Measurements from ENCODE around the gene DCST2. TPM values are rescaled to one million over a fixed set of nuclear protein-coding genes. Genes with fewer than 3 reads are reported as not detected.

Gene DCST2
- total and polyA plus RNA-seq, 7 donors: 0.04 to 0.56 (median 0.19) TPM; not detected in 2

DNA sequence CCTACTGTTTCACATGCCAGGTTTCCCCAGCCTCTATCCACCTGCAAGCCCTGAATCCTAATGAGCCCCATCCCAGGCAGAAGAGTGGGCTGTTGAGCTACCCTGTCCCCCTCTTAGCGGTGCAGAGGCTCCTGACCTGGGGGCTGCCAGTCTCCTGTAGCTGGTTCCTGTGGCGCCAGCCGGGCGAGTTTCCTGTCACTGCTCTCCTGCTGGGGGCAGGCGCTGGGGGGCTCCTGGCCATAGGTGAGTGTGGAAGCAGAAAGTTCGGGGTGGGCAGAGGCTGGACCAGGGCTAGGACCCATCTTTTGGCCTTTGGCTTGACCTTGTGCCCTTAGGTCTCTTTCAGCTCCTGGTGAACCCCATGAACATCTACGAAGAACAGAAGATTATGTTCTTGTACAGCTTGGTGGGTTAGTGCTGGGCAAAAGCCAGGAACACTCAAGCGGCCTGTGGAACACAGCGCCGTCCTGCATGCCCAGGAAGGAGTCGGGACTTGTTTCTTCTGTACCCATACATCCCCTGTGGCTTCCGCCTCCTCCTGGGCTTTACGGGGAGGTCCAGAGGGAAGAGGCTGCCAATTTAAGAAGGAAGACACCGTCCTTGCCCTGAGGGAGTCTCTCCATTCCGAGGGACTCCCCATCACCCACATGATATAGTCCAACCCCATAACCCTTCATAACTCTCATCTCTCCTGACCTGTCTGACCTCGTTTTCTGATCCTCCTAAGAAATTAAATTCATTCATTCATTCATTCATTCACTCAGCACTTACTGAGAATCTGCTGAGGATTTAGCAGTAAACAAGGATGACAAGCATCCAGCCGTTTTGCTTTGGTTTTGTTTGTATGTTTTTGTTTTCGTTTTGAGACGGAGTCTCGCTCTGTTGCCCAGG is 982 bp upstream of the DCST2 start:
- intact Hi-C loops (cut with DNase I): no loop called here
- no peaks in the 10 kb centered on the region for H3K4me1 ChIP-seq
- no peak for ATAC-seq
- no peak for DNase-seq
- no peak overlapping the region for H3K27ac ChIP-seq
- 80 to 87% (median 81%) methylated on average over 20 of the region's 20 CpGs for WGBS, 3 donors
- H3K36me3 ChIP-seq (ENCODE audit: insufficient read depth in 1 of 2, low read depth in 1 of 2): no peaks in the 10 kb centered on the region
- H3K9me3 ChIP-seq: no peaks in the 10 kb centered on the region
- no peak overlapping the region for H3K4me3 ChIP-seq
- TF ChIP-seq, protein P1, sequence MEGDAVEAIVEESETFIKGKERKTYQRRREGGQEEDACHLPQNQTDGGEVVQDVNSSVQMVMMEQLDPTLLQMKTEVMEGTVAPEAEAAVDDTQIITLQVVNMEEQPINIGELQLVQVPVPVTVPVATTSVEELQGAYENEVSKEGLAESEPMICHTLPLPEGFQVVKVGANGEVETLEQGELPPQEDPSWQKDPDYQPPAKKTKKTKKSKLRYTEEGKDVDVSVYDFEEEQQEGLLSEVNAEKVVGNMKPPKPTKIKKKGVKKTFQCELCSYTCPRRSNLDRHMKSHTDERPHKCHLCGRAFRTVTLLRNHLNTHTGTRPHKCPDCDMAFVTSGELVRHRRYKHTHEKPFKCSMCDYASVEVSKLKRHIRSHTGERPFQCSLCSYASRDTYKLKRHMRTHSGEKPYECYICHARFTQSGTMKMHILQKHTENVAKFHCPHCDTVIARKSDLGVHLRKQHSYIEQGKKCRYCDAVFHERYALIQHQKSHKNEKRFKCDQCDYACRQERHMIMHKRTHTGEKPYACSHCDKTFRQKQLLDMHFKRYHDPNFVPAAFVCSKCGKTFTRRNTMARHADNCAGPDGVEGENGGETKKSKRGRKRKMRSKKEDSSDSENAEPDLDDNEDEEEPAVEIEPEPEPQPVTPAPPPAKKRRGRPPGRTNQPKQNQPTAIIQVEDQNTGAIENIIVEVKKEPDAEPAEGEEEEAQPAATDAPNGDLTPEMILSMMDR (IDR thresholded peaks at IDR 0.05): no peak
- no peaks in the 10 kb centered on the region for H3K27me3 ChIP-seq (ENCODE audit: insufficient read depth in 3 of 3, low read length in 2 of 3)

DNA sequence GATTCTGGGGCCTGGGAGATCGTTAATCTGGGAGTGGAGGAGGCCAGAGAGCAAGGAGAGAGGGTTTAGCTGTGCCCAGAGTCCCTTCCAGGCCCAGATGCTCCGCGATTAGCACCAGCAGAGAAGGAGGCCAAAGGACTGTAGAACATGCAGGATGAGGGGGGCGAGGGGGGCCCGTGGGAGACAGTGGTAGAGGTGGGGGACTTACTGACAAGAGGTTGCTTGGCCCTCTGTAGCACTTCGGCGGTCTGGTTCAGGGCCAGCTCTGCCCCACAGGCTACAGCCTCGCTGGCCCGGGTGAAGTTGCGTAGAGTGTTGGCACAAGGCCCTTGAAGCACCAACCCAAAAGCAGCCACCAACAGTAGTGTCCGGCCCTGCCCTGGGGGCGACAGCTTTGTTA is 695 bp downstream of the DCST2 start:
- no peaks in the 10 kb centered on the region for H3K9me3 ChIP-seq
- no peak overlapping the region for H3K27ac ChIP-seq
- WGBS, 3 donors: 81 to 84% (median 82%) methylated on average over 12 of the region's 12 CpGs
- DNase-seq (peak in 1 of 2 donors; percentile 48), ATAC-seq (no peak)
- no peaks in the 10 kb centered on the region for H3K27me3 ChIP-seq (ENCODE audit: insufficient read depth in 3 of 3, low read length in 2 of 3)
- no peaks in the 10 kb centered on the region for H3K4me1 ChIP-seq
- no peaks in the 10 kb centered on the region for H3K36me3 ChIP-seq (ENCODE audit: insufficient read depth in 1 of 2, low read depth in 1 of 2)
- TF ChIP-seq, protein P1 (IDR thresholded peaks at IDR 0.05): no peak
- H3K4me3 ChIP-seq: no peak overlapping the region
- intact Hi-C loops (cut with DNase I): no loop called here

DNA sequence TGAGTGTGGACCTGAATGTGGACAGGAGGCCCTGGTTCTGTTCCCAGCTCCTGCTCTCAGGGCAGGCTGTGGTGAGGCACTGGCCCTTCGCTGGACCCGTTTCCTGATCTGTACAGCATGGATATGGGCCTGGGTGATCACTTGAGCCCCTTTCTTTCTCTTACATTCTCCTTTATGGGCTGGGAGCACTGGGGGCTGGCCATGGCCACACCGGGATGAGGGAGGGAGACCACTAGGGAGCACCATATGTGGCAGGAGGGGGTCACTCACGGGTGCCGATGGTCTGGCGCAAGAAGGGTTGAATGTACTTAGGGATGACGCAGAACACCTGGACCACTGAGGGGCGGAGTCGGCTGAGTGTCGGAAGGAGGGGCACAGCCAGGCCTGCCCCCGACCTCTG is 2.7 kb downstream of the DCST2 start:
- DNase-seq: no peak
- H3K4me3 ChIP-seq: no peak overlapping the region
- H3K27ac ChIP-seq: no peak overlapping the region
- TF ChIP-seq, protein P1 (IDR thresholded peaks at IDR 0.05): no peak
- intact Hi-C loops (cut with DNase I): no loop called here
- no peaks in the 10 kb centered on the region for H3K4me1 ChIP-seq
- no peaks in the 10 kb centered on the region for H3K27me3 ChIP-seq (ENCODE audit: insufficient read depth in 3 of 3, low read length in 2 of 3)
- no peaks in the 10 kb centered on the region for H3K9me3 ChIP-seq
- WGBS, 3 donors: 76 to 78% (median 76%) methylated on average over 11 of the region's 11 CpGs
- ATAC-seq: no peak
- no peaks in the 10 kb centered on the region for H3K36me3 ChIP-seq (ENCODE audit: insufficient read depth in 1 of 2, low read depth in 1 of 2)

DNA sequence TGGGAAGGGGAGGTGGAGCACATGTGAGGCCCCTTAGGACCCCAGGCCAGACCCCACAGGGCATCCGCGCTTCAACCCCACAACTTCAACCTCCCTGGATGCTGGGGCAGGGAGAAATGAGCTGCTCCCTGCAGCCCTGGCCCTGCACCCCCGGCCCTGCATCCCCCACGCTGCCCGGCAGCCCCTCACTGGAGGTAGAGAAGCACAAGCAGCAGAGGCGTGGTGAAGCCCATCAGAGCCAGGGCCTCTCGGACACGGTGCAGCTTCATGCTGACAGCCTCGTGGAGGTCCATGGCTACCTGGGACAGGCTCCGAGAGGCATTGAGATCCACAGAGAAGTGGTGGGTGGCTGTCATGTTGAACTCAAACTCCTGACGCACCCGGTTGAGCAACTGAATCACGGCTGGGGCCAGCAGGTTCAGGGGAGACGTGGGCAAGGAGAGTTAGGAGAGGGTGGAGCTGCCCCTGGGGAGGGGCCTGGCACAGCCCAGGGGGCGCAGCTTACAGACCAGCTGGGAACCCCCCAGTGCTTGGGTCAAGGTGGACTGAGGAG is 3.3 kb downstream of the DCST2 start:
- Histone ChIP-seq H3K36me3 (ENCODE audit: insufficient read depth in 1 of 2, low read depth in 1 of 2) (no peaks in the 10 kb centered on the region), H3K4me1 (no peaks in the 10 kb centered on the region), H3K27me3 (ENCODE audit: insufficient read depth in 3 of 3, low read length in 2 of 3) (no peaks in the 10 kb centered on the region), H3K27ac (no peak overlapping the region), H3K9me3 (no peaks in the 10 kb centered on the region), H3K4me3 (no peak overlapping the region)
- ATAC-seq (no peak), DNase-seq (peak in 1 of 2 donors; percentile 52)
- intact Hi-C loops (cut with DNase I): no loop called here
- TF ChIP-seq, protein P1 (IDR thresholded peaks at IDR 0.05): no peak
- 81 to 91% (median 86%) methylated on average over 15 of the region's 15 CpGs for WGBS, 3 donors

All from psoas muscle (tissue), 8 donors.